Thyroid gland (tissue), 4 donors: Measurements from ENCODE around the gene TCF7L2.

Experiments
- POLR2A ChIP-seq, 2 donors: fragments of 450-650 bp; IDR thresholded peaks; one replicate each; pipeline ENCODE4 v1.6.1; 2017; ENCODE audit warnings: antibody characterized with exemption in 2 of 2, mild to moderate bottlenecking in 2 of 2, moderate library complexity in 1 of 2
- TF ChIP-seq, protein P1 (sequence below), 6 experiments: fragments of 200-600 bp in 3 of 6; fragments of 450-650 bp in 3 of 6; sonication (generic) in 3 of 6; IDR thresholded peaks; one replicate each; pipeline ENCODE4 v1.5.1; 2016 to 2019; ENCODE audit warnings: antibody characterized with exemption in 6 of 6, mild to moderate bottlenecking in 2 of 6, inconsistent platforms in 1 of 6, moderate library complexity in 1 of 6

DNA sequence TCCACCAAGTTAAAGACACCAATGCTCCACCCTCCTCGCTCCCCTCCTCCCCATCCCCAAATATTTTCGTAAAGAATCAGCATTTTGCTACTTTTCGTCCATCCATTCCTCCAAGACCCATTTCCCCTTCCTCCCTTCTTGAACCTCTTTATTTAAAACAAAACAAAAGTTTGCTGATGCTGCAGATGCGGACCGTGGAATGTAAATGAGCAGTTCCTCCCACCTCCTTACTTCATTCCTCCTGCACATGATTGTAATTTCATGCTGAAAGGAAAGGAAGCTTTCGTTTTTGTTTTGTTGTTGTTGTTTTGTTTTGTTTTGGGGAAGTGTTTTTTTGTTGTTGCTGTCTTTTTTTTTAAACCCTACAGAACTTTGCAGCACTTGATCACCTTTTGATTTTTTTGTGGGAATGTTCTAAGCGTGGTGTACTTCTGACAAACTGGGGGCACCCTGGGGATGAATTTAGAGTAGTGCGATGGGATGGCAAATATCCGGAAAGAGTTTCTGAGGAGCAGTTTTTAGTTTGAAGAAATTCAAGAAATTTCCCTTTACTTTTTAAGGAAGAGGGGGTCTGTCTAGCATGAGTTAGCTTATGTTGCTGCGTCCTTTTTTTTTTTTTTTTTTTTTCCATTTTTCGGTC, 177.3 kb downstream of the TCF7L2 start:
- TF ChIP-seq, protein P1, sequence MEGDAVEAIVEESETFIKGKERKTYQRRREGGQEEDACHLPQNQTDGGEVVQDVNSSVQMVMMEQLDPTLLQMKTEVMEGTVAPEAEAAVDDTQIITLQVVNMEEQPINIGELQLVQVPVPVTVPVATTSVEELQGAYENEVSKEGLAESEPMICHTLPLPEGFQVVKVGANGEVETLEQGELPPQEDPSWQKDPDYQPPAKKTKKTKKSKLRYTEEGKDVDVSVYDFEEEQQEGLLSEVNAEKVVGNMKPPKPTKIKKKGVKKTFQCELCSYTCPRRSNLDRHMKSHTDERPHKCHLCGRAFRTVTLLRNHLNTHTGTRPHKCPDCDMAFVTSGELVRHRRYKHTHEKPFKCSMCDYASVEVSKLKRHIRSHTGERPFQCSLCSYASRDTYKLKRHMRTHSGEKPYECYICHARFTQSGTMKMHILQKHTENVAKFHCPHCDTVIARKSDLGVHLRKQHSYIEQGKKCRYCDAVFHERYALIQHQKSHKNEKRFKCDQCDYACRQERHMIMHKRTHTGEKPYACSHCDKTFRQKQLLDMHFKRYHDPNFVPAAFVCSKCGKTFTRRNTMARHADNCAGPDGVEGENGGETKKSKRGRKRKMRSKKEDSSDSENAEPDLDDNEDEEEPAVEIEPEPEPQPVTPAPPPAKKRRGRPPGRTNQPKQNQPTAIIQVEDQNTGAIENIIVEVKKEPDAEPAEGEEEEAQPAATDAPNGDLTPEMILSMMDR (IDR thresholded peaks at IDR 0.05): no peak
- TF ChIP-seq POLR2A (IDR thresholded peaks at IDR 0.05): no peak
